Measurements from ENCODE around the gene SDS. TPM values are rescaled to one million over a fixed set of nuclear protein-coding genes. Genes with fewer than 3 reads are reported as not detected.

SDS gene
- total RNA-seq, 4 donors from 2014 or later: 0.63 TPM; not detected in 3

DNA sequence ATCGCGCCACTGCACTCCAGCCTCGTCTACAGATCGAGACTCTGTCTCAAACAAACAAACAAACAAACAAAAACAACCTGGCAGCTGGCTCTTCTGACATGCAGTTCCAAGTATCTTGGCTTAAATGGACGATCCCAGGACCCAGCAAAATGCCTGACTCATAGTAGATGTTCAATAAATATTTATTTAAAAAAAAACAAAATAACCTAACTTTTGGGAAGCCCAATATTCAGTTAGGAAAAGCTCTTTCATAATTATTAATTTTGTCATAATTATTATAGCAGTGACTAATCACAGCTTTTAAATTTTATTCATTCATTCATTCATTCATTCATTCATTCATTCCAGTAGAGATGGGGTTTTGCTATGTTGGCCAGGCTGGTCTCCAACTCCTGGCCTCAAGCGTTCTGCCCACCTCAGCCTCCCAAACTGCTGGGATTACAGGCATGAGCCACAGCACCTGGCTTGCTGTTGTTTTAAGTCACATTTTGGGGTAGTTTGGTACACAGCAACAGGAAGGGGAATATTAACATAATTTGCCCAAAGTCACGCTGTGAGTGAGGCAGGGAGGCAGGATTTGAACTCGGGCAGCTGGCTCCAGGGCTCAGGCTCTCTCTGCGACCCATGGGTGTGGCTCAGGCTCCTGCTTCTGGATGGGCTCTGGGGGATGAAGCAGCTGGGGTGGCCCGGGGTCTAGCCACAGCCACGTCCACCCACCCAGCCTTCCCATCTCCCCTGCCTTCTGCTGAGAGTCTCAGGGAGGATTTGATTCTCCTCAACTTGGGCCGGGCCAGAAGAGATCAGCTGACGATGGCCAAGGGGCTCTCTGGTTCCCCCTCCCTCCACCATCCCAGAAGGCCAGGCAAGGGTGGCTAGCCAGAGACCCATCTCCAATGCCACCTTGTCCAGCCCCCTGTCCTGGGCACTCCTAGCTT, 2.4 kb downstream of the SDS start:
- intact Hi-C loops (cut with DNase I; ENCODE audit: low total_unique reads): no loop called here
- no peak overlapping the region for H3K4me3 ChIP-seq (ENCODE audit: low read depth, poor library complexity, severe bottlenecking)
- WGBS, 2 donors: 76 to 77% methylated on average over 13 of the region's 13 CpGs
- TF ChIP-seq, protein P1, sequence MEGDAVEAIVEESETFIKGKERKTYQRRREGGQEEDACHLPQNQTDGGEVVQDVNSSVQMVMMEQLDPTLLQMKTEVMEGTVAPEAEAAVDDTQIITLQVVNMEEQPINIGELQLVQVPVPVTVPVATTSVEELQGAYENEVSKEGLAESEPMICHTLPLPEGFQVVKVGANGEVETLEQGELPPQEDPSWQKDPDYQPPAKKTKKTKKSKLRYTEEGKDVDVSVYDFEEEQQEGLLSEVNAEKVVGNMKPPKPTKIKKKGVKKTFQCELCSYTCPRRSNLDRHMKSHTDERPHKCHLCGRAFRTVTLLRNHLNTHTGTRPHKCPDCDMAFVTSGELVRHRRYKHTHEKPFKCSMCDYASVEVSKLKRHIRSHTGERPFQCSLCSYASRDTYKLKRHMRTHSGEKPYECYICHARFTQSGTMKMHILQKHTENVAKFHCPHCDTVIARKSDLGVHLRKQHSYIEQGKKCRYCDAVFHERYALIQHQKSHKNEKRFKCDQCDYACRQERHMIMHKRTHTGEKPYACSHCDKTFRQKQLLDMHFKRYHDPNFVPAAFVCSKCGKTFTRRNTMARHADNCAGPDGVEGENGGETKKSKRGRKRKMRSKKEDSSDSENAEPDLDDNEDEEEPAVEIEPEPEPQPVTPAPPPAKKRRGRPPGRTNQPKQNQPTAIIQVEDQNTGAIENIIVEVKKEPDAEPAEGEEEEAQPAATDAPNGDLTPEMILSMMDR (IDR thresholded peaks at IDR 0.05): no peak
- TF ChIP-seq POLR2A (IDR thresholded peaks at IDR 0.05): no peak
- no peak for DNase-seq (ENCODE audit: low spot score in 2 of 2)

DNA sequence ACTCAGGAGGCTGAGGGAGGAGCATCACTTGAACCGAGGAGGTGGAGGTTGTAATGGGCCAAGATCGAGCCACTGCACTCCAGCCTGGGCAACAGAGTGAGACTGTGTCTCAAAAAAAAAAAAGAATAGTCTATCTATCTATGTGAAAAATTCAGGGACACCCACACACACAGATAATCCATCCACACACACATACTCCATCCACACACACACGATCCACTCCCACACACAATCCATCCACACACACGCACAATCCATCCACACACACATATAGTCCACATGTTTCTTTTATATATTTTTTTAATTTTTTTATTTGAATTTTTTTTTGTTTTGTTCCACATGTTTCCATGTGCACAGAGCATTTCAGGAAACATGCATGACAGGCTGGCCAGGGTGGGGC, 3.3 kb downstream of the SDS start:
- intact Hi-C loops (cut with DNase I; ENCODE audit: low total_unique reads): no loop called here

DNA sequence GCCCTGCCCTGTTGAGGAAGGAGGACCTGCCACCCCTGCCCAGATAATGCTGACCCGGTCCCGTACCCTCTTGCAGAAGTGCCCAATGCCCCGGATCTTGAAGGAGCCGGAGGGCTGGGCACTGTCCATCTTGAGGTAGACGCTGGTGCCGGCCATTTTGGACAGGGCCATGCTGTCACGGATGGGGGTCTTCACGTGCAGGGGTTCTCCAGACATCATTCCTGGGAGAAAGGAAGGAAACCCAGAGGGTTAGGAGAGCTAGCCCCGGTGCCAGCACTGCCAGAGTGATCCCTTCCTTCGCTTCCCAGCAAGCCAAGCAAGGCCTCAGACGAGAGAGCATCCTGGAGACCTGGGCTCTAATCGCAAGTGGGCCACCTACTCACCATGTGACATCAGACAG, 4.2 kb downstream of the SDS start:
- 87 to 88% methylated on average over 12 of the region's 12 CpGs for WGBS, 2 donors
- intact Hi-C loops (cut with DNase I; ENCODE audit: low total_unique reads): no loop called here
- TF ChIP-seq, protein P1 (IDR thresholded peaks at IDR 0.05): no peak
- TF ChIP-seq POLR2A (IDR thresholded peaks at IDR 0.05): no peak
- H3K4me3 ChIP-seq (ENCODE audit: low read depth, poor library complexity, severe bottlenecking): no peak overlapping the region
- DNase-seq (ENCODE audit: low spot score in 2 of 2): no peak

More for the DNA sequence above, 3.3 kb downstream of the SDS start:
- DNase-seq (ENCODE audit: low spot score in 2 of 2): no peak
- no peak overlapping the region for H3K4me3 ChIP-seq (ENCODE audit: low read depth, poor library complexity, severe bottlenecking)
- TF ChIP-seq, protein P1 (IDR thresholded peaks at IDR 0.05): no peak
- no peak for TF ChIP-seq POLR2A (IDR thresholded peaks at IDR 0.05)
- 65 to 67% methylated on average over 4 of the region's 4 CpGs for WGBS, 2 donors

DNA sequence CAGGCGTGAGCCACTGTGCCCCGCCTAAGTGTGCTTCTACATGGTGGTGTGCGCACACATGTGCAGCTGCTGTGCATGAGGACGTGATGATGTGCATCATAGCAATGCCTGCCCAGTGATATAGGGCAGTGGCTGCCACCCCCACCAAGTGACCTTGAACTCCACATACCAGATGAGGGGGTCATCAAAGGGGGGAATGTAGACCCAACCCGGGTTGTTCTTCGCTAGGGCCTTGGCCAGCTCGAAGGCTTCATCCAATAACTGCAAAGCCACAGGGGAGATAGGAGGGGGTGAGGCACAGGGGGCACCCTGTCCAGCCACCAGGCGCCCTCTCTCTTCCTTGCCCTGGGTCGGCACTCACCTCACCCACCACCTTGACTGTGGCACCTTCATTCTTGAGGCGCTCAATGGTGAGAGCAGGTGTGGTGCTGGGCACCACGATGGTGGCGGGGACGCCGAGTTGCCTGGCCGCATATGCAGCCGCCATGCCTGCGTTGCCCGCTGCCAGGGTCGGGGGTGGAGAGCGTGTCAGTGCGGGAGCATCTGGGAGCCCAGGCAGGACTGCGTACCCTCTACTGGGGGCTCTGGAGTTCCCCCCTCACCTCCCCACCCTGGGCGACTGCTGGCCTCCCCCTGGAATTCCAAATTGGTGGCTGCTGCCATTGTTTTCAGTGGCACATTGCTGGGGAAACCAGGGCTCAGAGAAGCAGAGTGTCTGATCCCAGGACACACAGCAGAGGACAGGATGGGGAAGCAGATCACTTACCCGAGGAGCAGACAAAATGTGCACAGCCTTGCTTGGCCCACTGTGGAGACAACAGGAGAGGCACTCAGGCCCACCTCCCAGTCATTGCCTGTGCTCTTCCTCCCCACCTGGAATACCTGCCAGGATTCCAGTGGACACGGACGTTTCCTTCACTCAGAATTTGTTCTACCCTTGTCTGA, 5.1 kb downstream of the SDS start:
- WGBS, 2 donors: 76 to 79% methylated on average over 18 to 25 of the region's 26 CpGs
- intact Hi-C loops (cut with DNase I; ENCODE audit: low total_unique reads): no loop called here
- no peak for DNase-seq (ENCODE audit: low spot score in 2 of 2)
- H3K4me3 ChIP-seq (ENCODE audit: low read depth, poor library complexity, severe bottlenecking): no peak overlapping the region
- TF ChIP-seq, protein P1 (IDR thresholded peaks at IDR 0.05): no peak
- no peak for TF ChIP-seq POLR2A (IDR thresholded peaks at IDR 0.05)

DNA sequence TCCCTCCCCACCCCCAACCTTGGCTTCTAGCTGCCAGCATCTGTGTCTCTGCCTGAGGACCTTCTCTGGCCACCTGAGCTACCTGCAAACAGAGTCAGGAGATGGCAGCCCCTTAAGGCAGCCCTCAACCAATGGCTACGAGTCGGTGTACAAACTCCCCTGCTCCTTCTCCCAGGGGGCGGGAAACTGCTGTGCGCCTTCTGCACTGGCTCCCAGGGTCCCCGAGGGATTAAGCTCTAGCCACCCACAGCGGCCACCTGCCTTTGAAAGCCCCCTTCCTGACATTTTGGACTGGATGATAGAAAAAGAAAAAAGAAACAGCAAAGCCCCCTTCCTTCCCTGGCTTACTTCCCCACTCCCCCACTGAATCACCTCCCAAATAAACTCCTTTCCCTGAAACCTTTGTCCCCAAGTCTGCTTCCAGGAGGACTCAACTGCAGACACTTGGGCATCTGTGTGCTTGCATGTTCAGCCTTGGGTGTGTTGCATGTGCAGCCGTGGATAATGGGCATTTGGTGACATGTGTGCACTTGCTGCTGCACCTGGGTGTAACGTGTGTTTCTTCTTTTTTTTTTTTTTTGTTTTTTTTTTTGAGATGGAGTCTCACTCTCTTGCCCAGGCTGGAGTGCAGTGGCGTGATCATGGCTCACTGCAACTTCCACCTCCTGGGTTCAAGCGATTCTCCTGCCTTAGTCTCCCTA, 6.0 kb downstream of the SDS start:
- H3K4me3 ChIP-seq (ENCODE audit: low read depth, poor library complexity, severe bottlenecking): no peak overlapping the region
- WGBS, 2 donors: 45 to 46% methylated on average over 10 of the region's 10 CpGs
- intact Hi-C loops (cut with DNase I; ENCODE audit: low total_unique reads): no loop called here
- no peak for TF ChIP-seq POLR2A (IDR thresholded peaks at IDR 0.05)
- TF ChIP-seq, protein P1 (IDR thresholded peaks at IDR 0.05): no peak
- no peak for DNase-seq (ENCODE audit: low spot score in 2 of 2)
